Measurements from ENCODE around the gene HS3ST5. TPM values are rescaled to one million over a fixed set of nuclear protein-coding genes. Genes with fewer than 3 reads are reported as not detected.

HS3ST5 gene
- total and polyA plus RNA-seq, 2 donors (not counting 3 experiments of a cell fraction or from before 2014, with no cell fraction given), result not detected

GRCh38 chr6:114290864-114291263 lies 52.0 kb downstream of the HS3ST5 start:
- dilution Hi-C loops (cut with MboI; ENCODE audit: extremely low pct_ligation_motif_present, low sequenced_read_pairs), result no loop called here
- POLR2A ChIA-PET, result no interaction called here

More at GRCh38 chr6:114290864-114291263, 52.0 kb downstream of the HS3ST5 start:
- CTCF ChIA-PET, result interaction anchor here (0.8 kb wide), 1 partner anchor 295 kb away, joined by 3 read pairs; no protein-coding TSS in a partner anchor
- H3K9ac ChIP-seq (replicated peaks; ENCODE audit: extremely low read depth, insufficient read depth, low read length), result no peak overlapping the region
- H3K36me3 ChIP-seq (ENCODE audit: control insufficient read depth in 2 of 2, extremely low read depth in 1 of 2, insufficient read depth in 2 of 2, low read length in 2 of 2), result no peaks in the 10 kb centered on the region
- no peak overlapping the region for H3K4me2 ChIP-seq (ENCODE audit: insufficient read depth, low read length)
- FAIRE-seq, result no peak
- no peaks in the 10 kb centered on the region for H4K20me1 ChIP-seq (replicated peaks; ENCODE audit: control insufficient read depth, extremely low read depth, insufficient read depth, low read length)
- intact Hi-C loops (cut with micrococcal nuclease), result no loop called here
- no peaks in the 10 kb centered on the region for H3K27me3 ChIP-seq (ENCODE audit: control insufficient read depth in 2 of 2, insufficient read depth in 2 of 2, low read length in 2 of 2)
- no peaks in the 10 kb centered on the region for H3K79me2 ChIP-seq (ENCODE audit: control insufficient read depth, insufficient read depth, low read length)
- H3K4me1 ChIP-seq (ENCODE audit: control insufficient read depth, extremely low read depth, insufficient read depth, low read length), result no peaks in the 10 kb centered on the region
- BruUV-seq (replicated peaks), result no TSS peak
- H3K27ac ChIP-seq (ENCODE audit: insufficient read depth, low read depth, low read length), result no peak overlapping the region
- H3K4me3 ChIP-seq (replicated peaks in 1 of 3; ENCODE audit: insufficient read depth in 1 of 3, low read depth in 1 of 3, low read length in 3 of 3), result no peak overlapping the region
- DNase-seq (ENCODE audit: low read depth, low spot score), result no peak
- no peak overlapping the region for H2AFZ ChIP-seq (ENCODE audit: low read depth, low read length)
- H3K9me3 ChIP-seq (replicated peaks; ENCODE audit: control insufficient read depth, insufficient read depth, low read length), result no peaks in the 10 kb centered on the region
- no peaks in the 10 kb centered on the region for H3K9me1 ChIP-seq (replicated peaks; ENCODE audit: control insufficient read depth, extremely low read depth, insufficient read depth, low read length)
- no peak for TF ChIP-seq JUN (IDR thresholded peaks at IDR 0.05; ENCODE audit: borderline replicate concordance, insufficient read depth, insufficient read length, low read depth)
- TF ChIP-seq POLR2AphosphoS5 (IDR thresholded peaks at IDR 0.05; ENCODE audit: insufficient read depth, low read depth, low read length), result no peak
- no peak for TF ChIP-seq FOS (IDR thresholded peaks at IDR 0.05; ENCODE audit: borderline replicate concordance, insufficient read depth, low read length)
- no peak for TF ChIP-seq EZH2 (IDR thresholded peaks at IDR 0.05; ENCODE audit: borderline replicate concordance, low read depth, low read length, severe bottlenecking)
- TF ChIP-seq POLR2A (IDR thresholded peaks at IDR 0.05; ENCODE audit: low read depth, low read length), result no peak
- TF ChIP-seq, protein P1, sequence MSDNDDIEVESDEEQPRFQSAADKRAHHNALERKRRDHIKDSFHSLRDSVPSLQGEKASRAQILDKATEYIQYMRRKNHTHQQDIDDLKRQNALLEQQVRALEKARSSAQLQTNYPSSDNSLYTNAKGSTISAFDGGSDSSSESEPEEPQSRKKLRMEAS (IDR thresholded peaks at IDR 0.05; ENCODE audit: insufficient read depth, insufficient read length), result no peak
- TF ChIP-seq MYC (IDR thresholded peaks at IDR 0.05; ENCODE audit: low read depth, low read length), result no peak
- TF ChIP-seq CTCF (IDR thresholded peaks at IDR 0.05; ENCODE audit: extremely low read depth in 1 of 2, insufficient read depth in 1 of 2, low read depth in 1 of 2, low read length in 2 of 2), result no peak
- no peak for TF ChIP-seq GATA2 (IDR thresholded peaks at IDR 0.05; ENCODE audit: insufficient read depth, insufficient read length, low read depth, low read length)
